GM23338 (cell line): ENCODE data around the gene AFAP1L2. TPM values are rescaled to one million over a fixed set of nuclear protein-coding genes. Genes with fewer than 3 reads are reported as not detected.

Experiments
- ATAC-seq: fragments of 200-7000 bp; cut with Tn5 transposase; 3 replicates; pipeline ENCODE4 v1.9.1; 2020
- DNase-seq: peaks from one replicate; pipeline ENCODE4 v3.0.0-alpha.2; 2015; ENCODE audit warnings: low spot score
- H2AFZ ChIP-seq: fragments of 200-600 bp; sonication (generic); 2 replicates; pipeline ENCODE4 v1.8.0; 2016; ENCODE audit warnings: antibody characterized with exemption, mild to moderate bottlenecking, moderate library complexity
- H3F3A ChIP-seq: fragments of 200-600 bp; sonication (generic); replicated peaks from 2 replicates; pipeline ENCODE4 v1.8.0; 2017; ENCODE audit warnings: antibody characterized with exemption, mixed run types, low read depth
- H3K27ac ChIP-seq: fragments of 200-600 bp; sonication (generic); 2 replicates; pipeline ENCODE4 v1.6.1; 2016; ENCODE audit warnings: low read depth
- H3K27me3 ChIP-seq: fragments of 200-600 bp; sonication (generic); 2 replicates; pipeline ENCODE4 v1.8.0; 2016; ENCODE audit warnings: mild to moderate bottlenecking, mixed run types, moderate library complexity; ENCODE audit not compliant: insufficient read depth
- H3K36me3 ChIP-seq: fragments of 200-600 bp; sonication (generic); 2 replicates; pipeline ENCODE4 v1.8.0; 2016; ENCODE audit warnings: mild to moderate bottlenecking; ENCODE audit not compliant: insufficient read depth
- H3K4me1 ChIP-seq: fragments of 200-600 bp; sonication (generic); 2 replicates; pipeline ENCODE4 v1.8.0; 2016; ENCODE audit warnings: mild to moderate bottlenecking, moderate library complexity; ENCODE audit not compliant: insufficient read depth
- H3K4me2 ChIP-seq: fragments of 200-600 bp; sonication (generic); 2 replicates; pipeline ENCODE4 v1.7.1; 2017; ENCODE audit warnings: mixed run types
- H3K4me3 ChIP-seq: fragments of 200-600 bp; sonication (generic); 2 replicates; pipeline ENCODE4 v1.6.1; 2016; ENCODE audit warnings: mixed run types
- H3K79me2 ChIP-seq: fragments of 200-600 bp; sonication (generic); replicated peaks from 2 replicates; pipeline ENCODE4 v1.8.0; 2017; ENCODE audit warnings: mild to moderate bottlenecking; ENCODE audit not compliant: insufficient read depth
- H3K9me2 ChIP-seq: fragments of 200-600 bp; sonication (generic); 2 replicates; pipeline ENCODE4 v1.8.0; 2017; ENCODE audit not compliant: insufficient read depth
- H4K20me1 ChIP-seq: fragments of 200-600 bp; sonication (generic); replicated peaks from 2 replicates; pipeline ENCODE4 v1.8.0; 2017; ENCODE audit warnings: mild to moderate bottlenecking; ENCODE audit not compliant: insufficient read depth
- H3K27ac Mint-ChIP-seq: 2 replicates; pipeline ENCODE4 v1.8.0; 2020; ENCODE audit warnings: inconsistent platforms, mild to moderate bottlenecking, moderate library complexity, mixed read lengths
- H3K27me3 Mint-ChIP-seq: 3 replicates; pipeline ENCODE4 v1.8.0; 2022; ENCODE audit warnings: low read depth, mild to moderate bottlenecking, moderate library complexity, mixed read lengths, inconsistent platforms; ENCODE audit not compliant: insufficient read depth, poor library complexity
- H3K36me3 Mint-ChIP-seq: 3 replicates; pipeline ENCODE4 v1.8.0; 2021; ENCODE audit warnings: low read depth, mild to moderate bottlenecking, inconsistent platforms, moderate library complexity, mixed read lengths
- H3K4me1 Mint-ChIP-seq: 3 replicates; pipeline ENCODE4 v1.8.0; 2020; ENCODE audit warnings: mild to moderate bottlenecking, inconsistent platforms, mixed read lengths
- H3K4me3 Mint-ChIP-seq: 3 replicates; pipeline ENCODE4 v1.8.0; 2021; ENCODE audit warnings: moderate library complexity, mild to moderate bottlenecking, inconsistent platforms, mixed read lengths
- H3K9me3 Mint-ChIP-seq: 3 replicates; pipeline ENCODE4 v1.8.0; 2020; ENCODE audit warnings: moderate library complexity, mild to moderate bottlenecking, inconsistent platforms, mixed read lengths
- CREB1 ChIP-seq: fragments of 250-450 bp; sonication (Bioruptor Pico); IDR thresholded peaks from 2 replicates; pipeline ENCODE4 v1.5.0; 2020; ENCODE audit warnings: low read depth, mild to moderate bottlenecking, moderate library complexity
- CTCF ChIP-seq, 2 experiments: fragments of 200-600 bp in 1 of 2; sonication (generic) in 1 of 2; conservative IDR thresholded peaks; 2 replicates each; pipeline versions ENCODE4 v1.5.1 to v1.6.1; 2016 to 2017; ENCODE audit warnings: antibody characterized with exemption in 2 of 2, low read depth in 2 of 2, mild to moderate bottlenecking in 2 of 2, moderate library complexity in 1 of 2
- EZH2 ChIP-seq: fragments of 200-600 bp; sonication (generic); IDR thresholded peaks from one replicate; pipeline ENCODE4 v1.8.0; 2017; ENCODE audit warnings: antibody characterized with exemption, mild to moderate bottlenecking, low read depth; ENCODE audit not compliant: unreplicated experiment
- EZH2phosphoT487 ChIP-seq: fragments of 200-600 bp; sonication (generic); IDR thresholded peaks from one replicate; pipeline ENCODE4 v1.8.1; 2018; ENCODE audit warnings: antibody characterized with exemption; ENCODE audit not compliant: unreplicated experiment
- JUNB ChIP-seq: IDR thresholded peaks from one replicate; pipeline ENCODE4 v1.6.1; 2016; ENCODE audit warnings: antibody characterized with exemption; ENCODE audit not compliant: unreplicated experiment
- POLR2AphosphoS5 ChIP-seq: IDR thresholded peaks from 2 replicates; pipeline ENCODE4 v1.6.1; 2016; ENCODE audit warnings: antibody characterized with exemption, low read depth
- REST ChIP-seq: IDR thresholded peaks from one replicate; pipeline ENCODE4 v1.6.1; 2018; ENCODE audit warnings: antibody characterized with exemption; ENCODE audit not compliant: unreplicated experiment
- ZNF331 ChIP-seq: fragments of 250-450 bp; sonication (Bioruptor Pico); IDR thresholded peaks from 2 replicates; pipeline ENCODE4 v1.5.0; 2020; ENCODE audit warnings: low read depth, mild to moderate bottlenecking, moderate library complexity
- ZNF462 ChIP-seq: fragments of 250-450 bp; sonication (Bioruptor Pico); IDR thresholded peaks from 2 replicates; pipeline ENCODE4 v1.5.0; 2020; ENCODE audit warnings: mild to moderate bottlenecking, moderate library complexity
- polyA plus RNA-seq: library from polyadenylated mRNA; unstranded; fragments of >200 nt; fragmentation: Nextera tagmentation; extraction: Ambion mirVana; gene quantifications from 2 replicates; pipeline ENCODE4 v1.2.1, GENCODE V29; 2016
- total RNA-seq: library from RNA; depleted of rRNA; stranded (reverse); fragments of >200 nt; shearing (Covaris generic); gene quantifications from 2 replicates; pipeline ENCODE4 v1.2.3, GENCODE V29; 2014

AFAP1L2 gene
- total and polyA plus RNA-seq, 2 experiments from 2014 or later: 2.3 to 6.5 TPM

- TF ChIP-seq REST (no peak), EZH2 (no peak)
Observed at GRCh38 chr10:114313139-114313538, 91.2 kb downstream of the AFAP1L2 start (continued).

GRCh38 chr10:114311496-114312209, 92.6 kb downstream of the AFAP1L2 start:
- Mint-ChIP-seq H3K9me3 (no peaks in the 10 kb centered on the region), H3K27ac (no peak overlapping the region), H3K27me3 (peaks cover 3% of the 10 kb centered on the region), H3K4me1 (no peaks in the 10 kb centered on the region; the same call in 1 of the 3 replicates), H3K36me3 (no peaks in the 10 kb centered on the region), H3K4me3 (no peak overlapping the region)
- H3K4me2 ChIP-seq: no peak overlapping the region
- no peaks in the 10 kb centered on the region for H3K4me1 ChIP-seq
- no peaks in the 10 kb centered on the region for H3K36me3 ChIP-seq
- ATAC-seq: no peak
- H4K20me1 ChIP-seq: no peaks in the 10 kb centered on the region
- H3F3A ChIP-seq: no peaks in the 10 kb centered on the region
- H2AFZ ChIP-seq: no peak overlapping the region
- no peak overlapping the region for H3K4me3 ChIP-seq
- H3K79me2 ChIP-seq: no peaks in the 10 kb centered on the region
- DNase-seq: no peak
- H3K9me2 ChIP-seq: no peaks in the 10 kb centered on the region
- H3K27ac ChIP-seq: no peak overlapping the region
- no peaks in the 10 kb centered on the region for H3K27me3 ChIP-seq
- no peak for TF ChIP-seq ZNF462 (CRISPR knock-in tag)
- TF ChIP-seq JUNB: no peak
- no peak for TF ChIP-seq POLR2AphosphoS5
- TF ChIP-seq CREB1 (CRISPR knock-in tag): no peak
- no peak for TF ChIP-seq REST
- no peak for TF ChIP-seq EZH2phosphoT487
- TF ChIP-seq ZNF331: no peak
- no peak for TF ChIP-seq CTCF (conservative IDR thresholded peaks at IDR 0.05; ENCODE audit: low read depth in 2 of 2)
